ENCODE results near the gene SH2D5. TPM values are rescaled to one million over a fixed set of nuclear protein-coding genes. Genes with fewer than 3 reads are reported as not detected.

SH2D5 gene
- total RNA-seq, 1 experiment from 2014 or later, result 7.1 TPM

GRCh38 chr1:20710469-20711284 lies 21.8 kb downstream of the SH2D5 start:
- ATAC-seq (no peak), DNase-seq (no peak)
- no peaks in the 10 kb centered on the region for H3F3A ChIP-seq (ENCODE audit: low read length, unreplicated experiment)
- no peaks in the 10 kb centered on the region for H4K20me1 ChIP-seq (ENCODE audit: low read length)
- no peaks in the 10 kb centered on the region for H3K79me2 ChIP-seq (ENCODE audit: low read length)
- no peaks in the 10 kb centered on the region for H3K9me2 ChIP-seq (replicated peaks; ENCODE audit: low read length)
- intact Hi-C loops (cut with micrococcal nuclease), result no loop called here
- POLR2A ChIA-PET (ENCODE audit: unreplicated experiment), result no interaction called here
- CTCF ChIA-PET, result no interaction called here
- BruUV-seq (replicated peaks), result no TSS peak
- no peak overlapping the region for H3K27ac ChIP-seq (ENCODE audit: low read length)
- TF ChIP-seq EZH2 (IDR thresholded peaks at IDR 0.05; ENCODE audit: low read length, unreplicated experiment) (no peak), EZH2phosphoT487 (IDR thresholded peaks at IDR 0.05; ENCODE audit: borderline replicate concordance, low read length) (no peak), CTCF (conservative IDR thresholded peaks at IDR 0.05; ENCODE audit: low read depth, low read length) (no peak)
- H3K4me1 ChIP-seq (ENCODE audit: insufficient read depth, low read length), result no peaks in the 10 kb centered on the region
- H3K4me2 ChIP-seq (ENCODE audit: low read length), result no peak overlapping the region
- no peaks in the 10 kb centered on the region for H3K27me3 ChIP-seq (ENCODE audit: low read length)
- H3K9ac ChIP-seq (ENCODE audit: low read length), result no peak overlapping the region
- no peaks in the 10 kb centered on the region for H3K9me3 ChIP-seq (ENCODE audit: low read length)
- no peaks in the 10 kb centered on the region for H3K36me3 ChIP-seq (ENCODE audit: low read depth, low read length)
- H2AFZ ChIP-seq (ENCODE audit: low read length), result no peak overlapping the region
- H3K4me3 ChIP-seq (ENCODE audit: low read length), result no peak overlapping the region

GRCh38 chr1:20709868-20710267 lies 22.6 kb downstream of the SH2D5 start:
- no TSS peak for BruUV-seq (replicated peaks)

More at GRCh38 chr1:20709868-20710267, 22.6 kb downstream of the SH2D5 start:
- H2AFZ ChIP-seq (ENCODE audit: low read length), result no peak overlapping the region
- CTCF ChIA-PET, result no interaction called here
- H3K9me2 ChIP-seq (replicated peaks; ENCODE audit: low read length), result no peaks in the 10 kb centered on the region
- H3K9me3 ChIP-seq (ENCODE audit: low read length), result no peaks in the 10 kb centered on the region
- H3K27ac ChIP-seq (ENCODE audit: low read length), result no peak overlapping the region
- no peak for TF ChIP-seq CTCF (conservative IDR thresholded peaks at IDR 0.05; ENCODE audit: low read depth, low read length)
- TF ChIP-seq EZH2phosphoT487 (IDR thresholded peaks at IDR 0.05; ENCODE audit: borderline replicate concordance, low read length), result no peak
- TF ChIP-seq EZH2 (IDR thresholded peaks at IDR 0.05; ENCODE audit: low read length, unreplicated experiment), result no peak
- no peak overlapping the region for H3K9ac ChIP-seq (ENCODE audit: low read length)
- no peaks in the 10 kb centered on the region for H3K27me3 ChIP-seq (ENCODE audit: low read length)
- intact Hi-C loops (cut with micrococcal nuclease), result no loop called here
- no peaks in the 10 kb centered on the region for H4K20me1 ChIP-seq (ENCODE audit: low read length)
- no peak for DNase-seq
- no peak for ATAC-seq
- H3K79me2 ChIP-seq (ENCODE audit: low read length), result no peaks in the 10 kb centered on the region
- H3K36me3 ChIP-seq (ENCODE audit: low read depth, low read length), result no peaks in the 10 kb centered on the region
- no peaks in the 10 kb centered on the region for H3F3A ChIP-seq (ENCODE audit: low read length, unreplicated experiment)
- POLR2A ChIA-PET (ENCODE audit: unreplicated experiment), result no interaction called here
- H3K4me2 ChIP-seq (ENCODE audit: low read length), result no peak overlapping the region
- H3K4me3 ChIP-seq (ENCODE audit: low read length), result no peak overlapping the region
- H3K4me1 ChIP-seq (ENCODE audit: insufficient read depth, low read length), result no peaks in the 10 kb centered on the region
